NCI-H1930 (cell line): ENCODE measurements around the gene DLG2.
A peak's percentile ranks its signal among the peaks of the same experiment; 100 is the strongest.

Experiments used
- DNase-seq, 2 experiments: peaks; one replicate each; lab custom pipeline; 2025; lab: John Stamatoyannopoulos, UW

Gene DLG2

GRCh38 chr11:84655712-84656111, 971.4 kb downstream of the DLG2 start:
- no peak for DNase-seq

- DNase-seq = no peak
These were observed 978.7 kb downstream of the DLG2 start for GRCh38 chr11:84648471-84648870.

GRCh38 chr11:84645988-84646694, 981.0 kb downstream of the DLG2 start:
- DNase-seq = no peak

GRCh38 chr11:84642500-84642899, 984.6 kb downstream of the DLG2 start:
- no peak for DNase-seq

- no peak for DNase-seq
These were observed 992.8 kb downstream of the DLG2 start for GRCh38 chr11:84634309-84634708.

- DNase-seq = no peak
These were observed 998.1 kb downstream of the DLG2 start for GRCh38 chr11:84628871-84629620.

- DNase-seq = no peak
These were observed 1000.9 kb downstream of the DLG2 start for GRCh38 chr11:84626256-84626655.

GRCh38 chr11:84612645-84613044, 1014.5 kb downstream of the DLG2 start:
- DNase-seq = no peak

- DNase-seq = no peak
These were observed 1018.3 kb downstream of the DLG2 start for GRCh38 chr11:84608837-84609196.

GRCh38 chr11:84607975-84608836, 1018.9 kb downstream of the DLG2 start:
- no peak for DNase-seq

GRCh38 chr11:84594602-84595001, 1032.5 kb downstream of the DLG2 start:
- no peak for DNase-seq

GRCh38 chr11:84590106-84590505, 1037.0 kb downstream of the DLG2 start:
- no peak for DNase-seq

- DNase-seq = no peak
These were observed 1038.9 kb downstream of the DLG2 start for GRCh38 chr11:84588131-84588829.

- DNase-seq = no peak
These were observed 1044.0 kb downstream of the DLG2 start for GRCh38 chr11:84583106-84583505.

- DNase-seq = peak; percentile 65 to 67
These were observed 1046.1 kb downstream of the DLG2 start for GRCh38 chr11:84581083-84581482.

- DNase-seq = peak in 1 of 2 experiments; percentile 14
These were observed 1046.7 kb downstream of the DLG2 start for GRCh38 chr11:84580428-84580827.

GRCh38 chr11:84573868-84574267, 1053.3 kb downstream of the DLG2 start:
- DNase-seq = no peak

GRCh38 chr11:84566671-84567070, 1060.5 kb downstream of the DLG2 start:
- DNase-seq = no peak

GRCh38 chr11:84564867-84565184, 1062.3 kb downstream of the DLG2 start:
- no peak for DNase-seq

GRCh38 chr11:84564180-84564866, 1062.8 kb downstream of the DLG2 start:
- no peak for DNase-seq

- no peak for DNase-seq
These were observed 1063.8 kb downstream of the DLG2 start for GRCh38 chr11:84563356-84563755.

GRCh38 chr11:84560206-84560605, 1066.9 kb downstream of the DLG2 start:
- DNase-seq = no peak
